GM21528 (cell line): ENCODE results near the gene SPTLC2.

ENCODE experiments used
- ATAC-seq: cut with Tn5 transposase; IDR thresholded peaks from one replicate; pipeline ENCODE4 v1.9.1; 2021; ENCODE audit warnings: mild to moderate bottlenecking, moderate library complexity; ENCODE audit not compliant: unreplicated experiment, low FRiP score

SPTLC2 gene

DNA sequence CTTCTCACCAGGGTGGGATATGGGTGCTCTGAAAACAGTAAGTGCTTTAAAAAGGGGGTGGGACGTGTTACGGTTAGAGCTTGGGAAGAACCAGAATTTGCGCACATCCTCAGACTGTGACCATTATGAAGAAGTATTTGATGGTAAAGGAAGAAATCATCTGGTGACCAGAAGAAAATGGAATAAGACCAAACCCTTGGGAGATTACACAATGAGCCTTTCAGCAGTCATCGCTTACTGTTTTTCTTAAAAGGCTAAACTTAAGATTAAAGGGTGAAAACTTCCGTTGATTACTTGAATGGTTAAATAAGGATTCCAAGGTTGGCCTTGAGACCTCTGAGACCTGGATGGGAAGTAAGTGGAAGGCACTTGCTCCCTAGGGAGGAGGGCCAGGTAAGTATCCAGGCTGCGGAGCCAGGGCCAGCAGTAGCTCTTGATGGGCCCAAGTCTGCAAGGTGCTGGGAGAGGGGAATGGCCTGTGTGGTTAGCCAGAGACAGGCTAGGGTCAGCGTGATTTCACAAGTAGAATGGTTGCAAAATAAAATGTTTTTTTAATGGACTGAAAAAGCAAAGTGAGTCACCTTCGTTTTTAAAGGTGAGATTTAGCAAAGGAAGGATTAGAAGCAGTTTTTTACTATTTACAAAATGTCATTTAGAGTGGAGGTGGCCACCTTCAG is 104.8 kb downstream of the SPTLC2 start:
- no peak for ATAC-seq

DNA sequence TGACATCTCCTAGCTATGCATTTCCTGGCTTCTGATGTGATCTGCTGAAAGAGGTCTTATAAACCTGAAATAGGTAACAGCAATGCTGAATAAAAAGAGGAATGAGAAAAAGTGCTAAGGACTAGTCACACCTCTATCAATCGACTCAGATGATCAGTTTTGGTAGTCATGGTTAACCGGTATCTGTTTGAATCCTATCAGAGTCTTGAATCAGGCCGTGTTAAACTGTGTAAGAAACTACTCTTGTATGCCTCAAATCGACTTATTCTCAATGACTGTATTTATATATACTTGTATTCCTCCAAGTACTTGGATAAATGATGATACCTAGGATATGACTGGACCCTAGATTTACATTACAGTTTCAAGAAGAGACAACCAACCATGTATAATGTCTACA is 107.1 kb downstream of the SPTLC2 start:
- ATAC-seq, result no peak

DNA sequence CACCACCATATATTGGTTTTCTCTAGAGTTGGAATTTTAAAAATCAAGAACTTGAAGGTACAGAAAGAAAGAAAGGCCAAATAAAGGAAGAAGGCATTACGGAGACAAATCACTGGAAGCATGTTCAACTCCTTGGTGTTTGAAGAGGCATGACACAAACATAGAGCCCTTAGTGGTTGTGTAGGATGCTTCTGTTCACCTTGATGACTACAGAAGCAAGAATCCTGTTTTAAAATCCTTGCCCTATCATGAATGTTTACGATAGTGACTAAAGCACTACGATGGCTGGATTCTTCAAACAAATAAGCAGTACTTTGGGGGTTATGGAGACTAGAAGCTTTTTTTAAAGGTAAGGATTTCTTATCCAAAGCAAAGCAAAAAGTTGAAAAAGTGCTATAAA is 107.6 kb downstream of the SPTLC2 start:
- no peak for ATAC-seq

DNA sequence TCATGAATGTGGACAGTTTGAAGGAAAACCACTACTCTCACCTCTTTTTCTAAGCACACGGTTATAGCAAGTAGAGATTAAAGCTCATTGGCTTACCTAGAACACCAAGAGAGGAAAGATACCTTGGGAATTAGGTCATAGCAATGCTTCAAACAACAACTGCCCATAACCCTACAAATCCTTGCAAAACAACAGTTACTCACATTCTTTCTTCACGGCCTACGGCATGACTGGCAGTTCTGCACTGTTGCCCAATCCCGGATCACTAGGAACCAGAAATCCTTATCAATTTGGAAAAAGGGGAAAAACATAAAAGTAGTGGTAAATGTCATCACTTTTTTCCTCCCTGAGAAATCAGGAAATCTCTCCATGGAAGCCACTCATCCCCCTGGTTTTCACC is 108.2 kb downstream of the SPTLC2 start:
- no peak for ATAC-seq

DNA sequence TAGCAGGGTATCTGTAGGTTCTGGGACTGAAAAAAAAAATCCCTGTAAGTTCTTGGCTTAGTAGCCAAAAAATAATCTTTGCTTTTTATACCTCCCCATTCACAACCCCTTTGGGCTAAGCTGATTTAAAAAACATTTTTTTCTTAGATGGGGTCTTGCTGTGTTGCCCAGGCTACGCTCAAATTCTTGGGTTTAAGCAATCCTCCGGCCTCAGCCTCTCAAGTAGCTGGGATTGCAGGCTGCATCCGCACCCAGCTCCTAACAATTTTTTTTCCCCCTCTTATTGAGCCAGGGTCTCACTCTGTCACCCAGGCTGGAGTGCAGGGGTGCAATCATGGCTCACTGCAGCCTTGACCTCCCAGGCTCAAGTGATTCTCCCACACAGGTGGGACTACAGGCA is 108.7 kb downstream of the SPTLC2 start:
- no peak for ATAC-seq

DNA sequence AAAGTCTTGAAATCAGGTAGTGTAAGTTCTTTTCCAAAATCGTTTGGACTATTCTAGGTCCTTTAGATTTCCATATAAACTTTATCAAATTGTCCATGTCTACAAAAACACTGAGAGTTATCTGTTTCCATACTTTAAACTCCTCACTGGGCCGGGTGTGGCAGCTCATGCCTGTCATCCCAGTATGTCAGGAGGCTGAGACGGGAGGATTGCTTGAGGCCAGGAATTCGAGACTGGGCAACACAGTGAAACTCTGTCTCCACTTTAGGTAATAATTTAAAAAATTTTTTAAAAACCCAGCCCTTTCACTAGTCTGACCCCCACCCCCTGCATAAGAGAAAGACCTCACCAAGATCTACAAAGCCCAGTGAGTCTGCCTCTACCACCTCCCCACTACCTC is 111.4 kb downstream of the SPTLC2 start:
- no peak for ATAC-seq

DNA sequence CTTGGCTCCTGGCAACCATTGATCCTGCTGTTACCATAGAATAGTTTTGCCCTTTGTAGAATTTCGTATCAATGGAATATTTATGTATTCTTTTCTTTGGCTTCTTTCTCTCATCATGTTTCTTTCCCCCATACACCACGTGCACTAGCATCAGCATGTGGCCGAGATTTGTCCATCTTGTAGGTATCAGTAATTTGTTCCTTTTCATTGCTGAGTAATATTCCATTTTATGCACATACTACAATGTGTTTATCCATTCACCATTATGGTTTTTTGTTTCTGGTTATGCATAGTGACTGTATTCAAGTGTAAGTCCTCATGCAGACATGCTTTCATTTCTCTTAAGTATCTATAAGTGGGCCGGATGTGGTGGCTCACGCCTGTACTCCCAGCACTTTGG is 113.3 kb downstream of the SPTLC2 start:
- ATAC-seq, result no peak

DNA sequence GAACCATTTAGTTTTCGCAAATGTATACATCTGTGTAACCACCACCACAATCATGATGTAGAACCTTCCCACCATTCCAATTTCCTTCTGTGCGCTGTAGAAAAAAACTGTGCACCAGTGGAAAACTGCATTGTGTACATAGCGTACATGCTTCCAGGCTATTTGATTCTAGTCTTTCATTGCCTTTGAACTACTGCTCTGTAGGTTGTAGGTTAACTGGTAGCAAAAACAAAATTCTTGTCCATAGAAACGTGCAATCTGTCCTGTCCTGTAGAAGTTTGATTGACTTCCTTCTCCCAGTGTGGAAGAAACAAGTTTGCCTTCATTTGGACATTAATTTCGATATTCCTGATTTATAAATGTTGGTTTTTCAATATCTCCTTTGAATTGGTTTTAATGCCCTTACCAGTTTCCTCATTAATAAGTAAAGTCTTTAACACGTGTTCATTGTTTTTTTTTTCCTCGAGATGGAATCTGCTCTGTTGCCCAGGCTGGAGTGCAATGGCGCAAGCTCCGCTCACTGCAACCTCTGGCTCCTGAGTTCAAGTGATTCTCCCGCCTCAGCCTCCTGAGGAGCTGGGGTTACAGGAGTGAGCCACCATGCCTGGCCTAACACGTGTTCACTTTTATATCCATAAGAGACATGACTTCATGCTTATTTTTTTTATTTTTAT is 114.2 kb downstream of the SPTLC2 start:
- no peak for ATAC-seq

DNA sequence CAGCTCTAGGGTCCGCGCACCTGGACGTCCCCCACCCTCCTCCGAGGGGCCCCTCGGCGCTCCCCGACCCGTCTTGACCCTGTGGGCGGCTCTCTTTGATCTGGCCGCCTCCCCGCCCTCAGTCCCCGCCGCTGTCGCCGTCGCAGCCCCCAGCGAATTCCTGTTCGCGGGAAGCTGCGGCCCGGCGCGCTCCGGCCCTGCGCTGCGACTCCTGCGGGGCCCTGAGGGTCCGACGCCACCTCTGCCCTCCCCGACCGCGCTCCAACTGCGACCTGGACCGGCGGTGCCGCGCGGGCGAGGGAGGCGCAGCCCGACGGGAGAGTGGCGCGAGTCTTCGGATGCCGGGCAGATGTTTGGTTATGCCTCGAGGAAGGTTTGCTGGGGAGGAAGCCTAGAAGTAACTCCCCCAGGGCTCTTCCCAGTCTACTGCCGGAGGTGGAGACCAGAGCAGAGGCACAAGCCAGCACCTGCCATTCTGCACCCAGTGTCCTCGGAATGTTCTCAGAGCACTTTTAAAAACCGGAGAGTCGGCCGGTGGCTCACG is 117.4 kb downstream of the SPTLC2 start:
- peak; percentile 28 for ATAC-seq

DNA sequence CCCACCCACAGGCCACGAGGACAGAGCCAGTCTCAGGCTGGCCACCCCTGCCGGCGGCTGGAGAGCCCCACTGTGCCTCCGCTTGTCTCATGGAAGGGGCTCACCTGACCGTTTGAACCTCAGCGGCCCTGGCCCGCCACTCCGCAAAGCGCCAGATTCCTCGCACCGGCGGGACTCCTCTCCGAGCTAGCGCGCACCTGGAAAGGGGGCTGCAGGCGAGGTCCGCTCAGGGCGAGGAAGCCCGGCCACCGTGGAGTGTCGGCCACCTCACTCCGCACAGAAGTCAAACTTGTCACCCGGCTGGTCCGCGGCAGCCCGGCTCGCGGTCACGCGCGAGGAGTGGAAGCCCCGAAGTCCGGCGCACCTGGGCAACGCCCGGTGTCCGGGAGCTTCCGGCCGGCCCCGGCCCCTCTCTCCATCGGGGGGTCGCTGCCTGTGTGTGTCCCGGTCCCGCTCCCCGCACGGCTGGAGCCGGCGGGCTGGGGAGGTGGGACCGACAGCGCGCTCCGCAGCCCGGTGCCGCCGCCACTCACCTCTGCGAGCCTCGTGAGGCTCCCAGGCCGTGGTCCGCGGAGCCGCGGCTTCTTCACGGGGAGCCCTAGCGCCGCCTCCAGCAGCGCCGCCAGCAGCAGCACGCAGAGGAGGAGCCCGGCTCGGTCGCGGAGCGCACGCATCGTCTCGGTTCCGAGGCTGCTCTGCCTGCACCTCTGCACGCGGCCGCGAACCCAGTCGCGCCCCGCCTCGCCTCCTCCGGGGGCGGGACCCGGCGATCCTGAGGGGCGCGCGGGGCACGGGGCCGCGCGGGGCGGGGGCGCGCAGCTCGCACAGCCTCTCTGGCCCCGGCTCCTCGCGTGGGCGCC is 118.1 kb downstream of the SPTLC2 start, which contains the start of gene ISM2:
TSS of gene ISM2 (minus strand) at position 697 of the 860 bp plus-strand sequence. CDS start at position 674, 23 bp downstream.
- peak; percentile 67 for ATAC-seq

DNA sequence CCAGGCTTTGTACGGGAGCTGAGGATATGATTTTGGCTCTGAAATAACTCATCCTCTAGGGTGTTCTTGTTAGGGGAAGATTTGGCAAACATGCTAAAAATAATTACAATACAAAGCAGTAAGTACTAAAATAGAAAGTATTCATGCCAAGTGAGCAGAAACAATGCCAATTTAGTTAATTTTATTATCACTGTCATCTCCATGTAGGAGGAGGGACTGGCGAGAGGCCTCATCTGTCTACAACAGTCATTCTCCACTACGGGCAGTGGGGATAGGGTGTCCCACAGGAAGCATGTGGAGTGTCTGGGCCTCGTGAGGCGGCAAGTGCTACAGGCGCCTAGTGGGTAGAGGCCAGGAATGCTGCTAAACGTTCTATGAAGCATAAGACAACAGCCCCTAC is 121.1 kb downstream of the SPTLC2 start:
- ATAC-seq, result no peak

DNA sequence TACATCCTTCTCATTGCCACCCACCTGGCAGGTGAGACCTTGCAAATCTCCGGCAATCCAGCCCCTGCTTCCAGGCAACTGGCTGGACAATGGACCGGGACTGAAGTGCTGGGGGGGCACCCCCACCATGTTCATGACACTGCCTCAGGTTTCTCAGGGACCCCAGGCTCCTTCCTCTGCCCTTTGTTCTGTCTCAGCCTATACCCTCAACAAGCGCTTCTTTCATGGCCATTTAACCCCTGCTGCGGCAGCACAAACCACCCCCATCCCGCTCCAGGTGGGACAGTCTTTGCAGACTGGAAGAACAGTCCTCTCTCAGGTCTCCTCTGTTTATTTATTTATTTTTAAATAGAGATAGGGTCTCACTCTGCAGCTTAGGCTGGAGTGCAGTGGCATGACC is 125.4 kb downstream of the SPTLC2 start:
- no peak for ATAC-seq

DNA sequence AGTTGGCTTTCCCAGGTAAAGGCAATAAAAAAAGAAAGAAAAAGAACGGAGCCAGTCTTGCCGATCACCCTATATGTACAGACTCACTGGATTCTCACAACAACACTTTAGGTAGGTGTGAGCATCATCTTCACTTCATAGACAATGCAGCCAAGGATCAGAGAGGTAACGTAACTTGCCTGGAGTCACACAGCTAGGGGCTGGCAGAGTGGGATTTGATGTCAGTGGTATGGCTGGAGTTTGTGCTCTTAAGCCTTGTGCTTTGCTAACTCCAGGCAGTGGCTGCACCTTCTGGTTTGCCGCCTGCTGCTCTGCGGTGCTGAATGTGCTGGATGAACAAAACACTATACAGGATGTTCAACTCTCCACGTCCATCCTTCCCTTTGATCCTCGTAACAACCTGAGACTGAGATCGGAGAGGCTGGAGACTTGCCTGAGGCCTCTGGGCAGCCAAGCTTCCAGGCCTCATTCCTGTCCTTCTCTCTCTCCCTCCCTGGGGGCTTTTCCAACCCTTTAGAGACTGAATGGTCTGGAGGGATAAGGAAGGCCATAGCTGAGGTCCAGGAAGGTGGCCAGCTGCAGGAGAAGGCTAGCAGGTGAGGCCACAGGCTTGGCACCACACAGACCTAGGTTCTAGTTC is 126.0 kb downstream of the SPTLC2 start:
- ATAC-seq, result no peak

DNA sequence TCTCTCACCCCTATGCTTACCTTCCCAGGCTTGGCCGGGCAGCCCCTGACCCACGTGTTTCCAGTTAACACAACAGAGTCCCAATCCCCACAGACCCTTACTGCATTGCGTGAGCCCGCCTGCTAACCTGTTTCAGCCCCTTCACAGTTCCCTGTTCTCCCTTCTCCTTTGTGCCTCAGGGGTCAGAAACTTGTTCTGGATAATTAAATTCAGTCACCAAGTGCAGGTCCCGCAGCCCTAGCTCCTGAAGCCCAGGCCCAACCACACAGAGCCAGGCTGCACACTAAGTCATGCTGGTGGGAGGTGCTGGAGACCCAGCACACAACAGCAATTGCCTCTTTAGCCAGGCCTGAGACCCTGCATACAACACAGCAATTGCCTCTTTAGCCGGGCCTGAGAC is 127.4 kb downstream of the SPTLC2 start:
- no peak for ATAC-seq

DNA sequence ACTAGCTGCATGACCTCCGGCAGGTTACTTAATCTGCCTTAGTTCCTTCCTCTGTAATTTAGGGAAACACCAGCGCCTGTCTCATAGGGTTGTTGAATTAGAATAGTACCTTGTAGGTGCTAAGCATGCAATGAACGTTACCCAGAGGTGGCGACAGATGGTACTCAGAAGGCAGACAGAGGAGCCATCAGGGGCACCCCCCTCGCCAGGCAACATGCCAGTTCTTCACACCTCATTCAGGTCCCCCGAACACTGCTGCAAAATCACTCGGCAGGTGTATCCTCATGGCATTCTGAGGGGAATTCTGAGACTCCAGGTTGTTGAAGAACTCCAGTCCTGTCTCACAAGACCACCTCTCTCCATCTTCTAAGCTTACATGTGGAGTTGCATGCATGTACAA is 127.9 kb downstream of the SPTLC2 start:
- ATAC-seq, result no peak

DNA sequence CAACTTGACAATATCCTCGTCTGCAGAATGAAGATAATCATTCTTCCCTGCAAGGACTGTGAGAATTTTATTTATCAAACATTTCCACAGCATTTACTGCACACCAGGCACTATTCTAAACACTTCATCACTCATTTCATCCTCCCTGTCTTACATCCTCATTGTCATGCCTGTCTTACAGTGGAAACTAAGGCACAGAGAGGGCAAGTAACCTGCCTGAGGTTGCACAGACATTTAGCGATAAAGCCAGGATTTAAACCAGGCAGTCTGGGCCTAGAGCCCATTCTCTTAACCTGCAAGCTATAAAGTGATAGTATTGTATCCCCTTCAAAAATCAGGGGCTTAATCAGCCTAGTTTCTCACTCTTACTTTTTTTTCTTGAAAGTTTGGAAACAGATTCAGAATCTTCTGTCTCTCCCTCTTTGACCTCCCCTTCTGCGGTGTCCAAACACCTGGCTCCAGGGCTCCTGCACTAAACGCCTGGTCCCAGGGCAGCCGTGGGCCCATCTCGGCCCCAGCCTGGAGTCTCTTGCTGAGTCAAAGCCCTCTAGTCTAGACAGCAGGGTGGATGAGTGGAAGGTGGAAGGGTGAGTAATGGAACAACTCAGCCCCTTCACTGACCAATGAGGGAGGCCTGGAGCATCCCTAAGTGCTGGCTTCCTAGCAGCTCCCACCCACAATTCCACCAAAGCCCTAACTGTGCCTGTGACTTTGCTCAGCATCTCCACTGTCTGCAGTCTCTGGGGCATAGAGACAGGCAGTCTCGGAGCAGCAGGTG is 130.3 kb downstream of the SPTLC2 start:
- no peak for ATAC-seq

DNA sequence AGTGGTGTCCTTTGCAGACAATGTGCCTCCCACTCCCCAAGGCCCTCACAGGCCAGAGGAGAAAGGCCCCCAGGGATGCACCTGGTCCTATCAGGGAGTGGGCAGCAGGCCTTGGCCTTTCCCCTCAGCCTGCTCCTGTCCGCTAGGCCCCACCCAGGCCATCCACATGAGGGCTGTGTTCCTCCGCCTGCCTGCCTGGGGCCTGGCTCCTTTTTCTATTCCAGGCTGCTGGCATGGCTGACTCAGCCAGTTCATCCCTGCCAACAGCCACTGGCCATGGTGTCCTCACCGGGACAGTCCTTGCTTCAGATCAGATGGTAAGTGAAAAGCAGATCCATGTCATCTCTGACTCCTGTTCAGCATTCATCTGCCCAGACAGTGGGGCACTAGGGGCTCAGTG is 131.2 kb downstream of the SPTLC2 start:
- no peak for ATAC-seq

DNA sequence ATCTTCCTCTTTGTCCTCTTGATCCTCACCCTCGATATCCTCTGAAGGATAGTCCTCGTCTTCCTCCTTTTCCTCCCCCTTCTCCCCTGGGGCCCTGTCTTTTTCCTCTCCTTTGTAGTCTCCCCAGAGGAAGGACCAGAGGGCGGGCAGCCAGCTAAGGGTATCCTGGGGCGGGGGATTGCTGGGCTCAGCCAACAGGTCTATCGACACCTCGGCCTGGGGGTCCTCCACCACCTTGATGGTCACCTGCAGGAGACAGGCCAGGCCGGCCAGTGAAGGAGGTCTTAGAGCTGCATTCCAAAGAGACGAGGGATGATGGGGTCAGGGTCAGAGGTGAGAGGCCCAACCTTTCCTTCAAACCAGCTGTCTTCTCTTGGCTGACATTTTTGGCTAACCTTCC is 134.0 kb downstream of the SPTLC2 start:
- no peak for ATAC-seq

DNA sequence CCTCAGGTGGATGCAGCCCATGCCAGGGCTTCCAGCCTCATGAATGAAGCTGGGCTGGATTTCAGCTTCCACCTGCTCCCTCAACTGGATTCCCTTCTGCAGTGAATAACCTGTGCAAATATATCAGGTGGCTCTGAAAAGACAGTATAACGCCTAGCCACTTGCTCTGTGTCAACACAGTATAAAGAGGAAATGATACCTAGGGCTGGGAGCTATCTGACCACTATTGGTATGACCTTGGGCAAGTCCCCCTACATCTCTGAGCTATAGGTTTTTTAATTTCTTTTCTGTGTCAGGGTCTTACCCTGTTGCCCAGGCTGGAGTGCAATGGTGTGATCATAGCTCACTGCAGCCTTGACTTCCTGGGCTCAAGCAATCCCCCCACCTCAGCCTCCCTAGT is 137.6 kb downstream of the SPTLC2 start:
- ATAC-seq, result peak; percentile 84

DNA sequence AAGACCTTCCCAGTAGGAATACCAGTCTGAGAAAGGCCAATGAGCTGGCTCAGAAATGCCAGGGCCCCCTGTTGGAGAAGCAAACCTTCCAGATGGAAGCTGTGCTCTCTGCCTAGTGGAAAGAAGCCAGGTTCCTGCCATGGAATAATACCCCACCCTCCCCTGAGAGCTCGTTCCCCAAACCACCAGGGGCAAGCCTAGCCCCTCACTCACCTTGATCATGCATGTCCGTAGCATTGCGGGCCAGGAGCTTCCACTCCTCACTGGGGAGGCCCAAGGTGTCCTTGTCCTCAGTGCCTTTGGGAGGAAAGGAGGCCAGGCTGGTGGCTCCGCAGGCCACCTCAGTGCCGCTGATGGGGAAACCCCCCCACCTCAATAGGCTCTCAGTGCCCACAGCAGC is 138.4 kb downstream of the SPTLC2 start:
- no peak for ATAC-seq
